Measurements from ENCODE around the gene COL9A3. TPM values are rescaled to one million over a fixed set of nuclear protein-coding genes. Genes with fewer than 3 reads are reported as not detected.

COL9A3 gene
- total RNA-seq, 1 experiment from 2014 or later: not detected

DNA sequence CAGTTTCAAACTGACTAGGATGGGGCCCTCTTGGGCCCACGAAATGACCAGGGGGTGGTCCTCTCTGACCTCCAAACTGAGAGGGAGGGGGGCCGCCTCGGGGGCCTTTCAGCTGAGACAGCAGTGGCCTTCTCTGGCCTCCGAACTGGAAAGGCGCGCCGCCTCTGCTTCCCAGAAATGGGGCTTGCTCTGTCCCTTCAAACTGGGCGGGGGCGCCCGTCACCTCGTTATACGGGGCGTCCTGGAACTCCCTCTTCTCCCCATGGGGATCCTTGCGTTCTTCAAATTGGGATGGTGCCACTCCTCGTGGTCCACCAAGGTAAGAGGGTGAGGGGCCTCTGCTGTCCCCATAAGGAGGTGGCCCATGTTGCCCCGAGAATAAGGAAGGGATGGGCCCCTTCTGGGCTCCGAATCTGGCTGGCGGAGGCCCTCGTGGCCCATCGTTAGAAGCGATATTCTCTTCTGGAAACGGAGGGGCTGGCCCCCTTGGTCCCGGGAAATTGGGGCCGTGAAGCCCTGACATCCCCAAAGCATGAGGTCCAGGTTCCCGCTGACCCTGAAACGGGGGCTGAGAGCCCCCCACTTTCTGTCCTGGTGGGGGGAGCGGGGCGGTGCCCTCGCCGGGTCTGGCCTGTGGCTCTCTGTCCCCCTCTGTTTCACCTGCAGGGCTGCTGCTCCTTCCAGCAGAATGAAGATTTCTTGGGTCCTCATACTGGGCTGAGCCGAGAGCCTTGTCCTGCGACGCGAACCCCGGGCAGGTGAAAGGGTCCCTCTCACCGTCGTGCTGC lies 63.5 kb downstream of the COL9A3 start:
- no peak overlapping the region for H3K27ac Mint-ChIP-seq (ENCODE audit: low read depth, unreplicated experiment)
- intact Hi-C loops (cut with micrococcal nuclease): no loop called here

DNA sequence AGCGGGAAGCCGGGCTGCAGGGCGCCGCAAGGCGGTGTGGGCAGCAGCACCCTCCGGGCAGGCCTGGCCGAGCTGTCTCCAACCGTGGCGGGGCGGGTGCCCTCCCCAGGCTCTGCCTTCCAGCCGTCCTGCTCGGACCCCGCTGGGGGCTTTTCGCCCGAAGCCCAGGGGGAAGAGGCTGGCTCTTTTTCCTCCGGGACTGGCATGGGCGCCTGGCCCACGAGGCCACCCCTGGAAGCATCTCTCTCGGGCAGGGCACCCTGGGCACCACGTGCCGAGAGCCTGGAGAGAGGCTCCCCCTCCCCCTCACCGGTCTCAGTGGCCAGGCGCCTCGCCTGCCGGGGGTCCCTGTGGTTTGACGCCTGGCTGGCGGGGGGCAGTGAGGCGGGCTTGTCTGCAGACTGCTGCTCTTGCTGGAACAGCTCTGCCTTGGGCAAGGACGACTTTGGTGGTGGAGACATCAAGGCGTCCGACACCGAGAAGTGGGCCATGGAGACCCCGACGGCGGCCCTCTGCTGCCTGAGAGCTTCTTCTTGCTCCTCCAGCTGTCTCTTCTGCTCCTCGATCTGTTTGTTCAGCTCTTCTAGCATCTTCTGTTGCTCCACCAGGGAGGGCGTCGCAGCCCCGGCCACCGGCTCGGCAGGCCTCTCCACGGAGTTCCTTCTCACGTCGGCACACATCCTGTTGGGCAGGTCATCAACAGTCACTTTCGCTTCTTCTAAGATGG lies 64.2 kb downstream of the COL9A3 start:
- no peaks in the 10 kb centered on the region for H3K9me3 Mint-ChIP-seq (ENCODE audit: unreplicated experiment)

More for the DNA sequence above, 63.5 kb downstream of the COL9A3 start:
- ChIA-PET CTCF (no interaction called here), POLR2A (no interaction called here)
- H3K27me3 Mint-ChIP-seq (ENCODE audit: insufficient read depth, unreplicated experiment): no peaks in the 10 kb centered on the region
- H3K4me3 Mint-ChIP-seq (ENCODE audit: unreplicated experiment): no peak overlapping the region
- TF ChIP-seq, protein P1, sequence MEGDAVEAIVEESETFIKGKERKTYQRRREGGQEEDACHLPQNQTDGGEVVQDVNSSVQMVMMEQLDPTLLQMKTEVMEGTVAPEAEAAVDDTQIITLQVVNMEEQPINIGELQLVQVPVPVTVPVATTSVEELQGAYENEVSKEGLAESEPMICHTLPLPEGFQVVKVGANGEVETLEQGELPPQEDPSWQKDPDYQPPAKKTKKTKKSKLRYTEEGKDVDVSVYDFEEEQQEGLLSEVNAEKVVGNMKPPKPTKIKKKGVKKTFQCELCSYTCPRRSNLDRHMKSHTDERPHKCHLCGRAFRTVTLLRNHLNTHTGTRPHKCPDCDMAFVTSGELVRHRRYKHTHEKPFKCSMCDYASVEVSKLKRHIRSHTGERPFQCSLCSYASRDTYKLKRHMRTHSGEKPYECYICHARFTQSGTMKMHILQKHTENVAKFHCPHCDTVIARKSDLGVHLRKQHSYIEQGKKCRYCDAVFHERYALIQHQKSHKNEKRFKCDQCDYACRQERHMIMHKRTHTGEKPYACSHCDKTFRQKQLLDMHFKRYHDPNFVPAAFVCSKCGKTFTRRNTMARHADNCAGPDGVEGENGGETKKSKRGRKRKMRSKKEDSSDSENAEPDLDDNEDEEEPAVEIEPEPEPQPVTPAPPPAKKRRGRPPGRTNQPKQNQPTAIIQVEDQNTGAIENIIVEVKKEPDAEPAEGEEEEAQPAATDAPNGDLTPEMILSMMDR (IDR thresholded peaks at IDR 0.05; ENCODE audit: unreplicated experiment): no peak
- no peak for DNase-seq (ENCODE audit: unreplicated experiment)
- H3K9me3 Mint-ChIP-seq (ENCODE audit: unreplicated experiment): no peaks in the 10 kb centered on the region
- no peaks in the 10 kb centered on the region for H3K4me1 Mint-ChIP-seq (ENCODE audit: insufficient read depth, unreplicated experiment)
- no TSS peak for BruUV-seq (replicated peaks)
- peaks cover 44% of the 10 kb centered on the region for H3K36me3 Mint-ChIP-seq (ENCODE audit: insufficient read depth, unreplicated experiment)

DNA sequence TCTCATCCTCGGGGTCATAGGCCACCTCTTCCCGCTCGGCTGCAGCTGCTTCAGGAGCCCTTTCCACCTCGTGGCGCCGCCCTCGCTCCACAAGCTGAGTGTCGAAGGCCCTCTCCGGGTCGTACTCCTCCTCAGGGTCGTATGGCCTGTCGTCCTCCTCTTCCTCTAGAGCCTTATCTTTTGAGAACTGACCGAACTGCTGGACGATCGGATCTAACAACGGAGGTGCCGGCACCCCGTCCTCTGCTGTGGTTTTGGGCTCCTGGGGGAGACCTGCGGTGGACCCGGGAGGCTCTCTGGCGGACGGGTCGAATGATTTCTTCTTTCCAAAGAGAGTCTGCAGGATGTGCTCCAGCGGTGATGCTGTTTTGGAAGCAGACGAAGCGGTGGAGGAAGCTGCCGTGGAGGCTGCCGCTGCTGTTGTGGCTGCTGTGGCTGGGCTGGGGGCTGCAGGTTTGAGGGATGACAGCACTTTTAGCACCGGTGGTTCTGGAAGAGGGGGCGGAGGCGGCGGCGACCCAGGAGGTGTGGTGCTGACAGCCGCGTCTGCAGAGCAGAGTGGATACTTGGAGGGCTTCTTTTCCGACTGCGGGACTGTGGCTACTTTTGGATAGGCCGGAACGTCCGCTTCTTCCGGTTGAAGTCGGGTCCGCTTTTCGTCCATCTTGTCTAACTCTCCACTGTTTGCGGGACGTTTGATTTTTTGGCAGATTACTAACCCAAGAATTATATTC lies 65.0 kb downstream of the COL9A3 start:
- no peak overlapping the region for H3K4me3 Mint-ChIP-seq (ENCODE audit: unreplicated experiment)
- CTCF ChIA-PET: interaction anchor here (0.8 kb wide), 2 partner anchors 9 to 21 kb away, joined by 3 read pairs; no protein-coding TSS in a partner anchor
- H3K27me3 Mint-ChIP-seq (ENCODE audit: insufficient read depth, unreplicated experiment): no peaks in the 10 kb centered on the region
- H3K4me1 Mint-ChIP-seq (ENCODE audit: insufficient read depth, unreplicated experiment): no peaks in the 10 kb centered on the region
- peaks cover 39% of the 10 kb centered on the region for H3K36me3 Mint-ChIP-seq (ENCODE audit: insufficient read depth, unreplicated experiment)
- intact Hi-C loops (cut with micrococcal nuclease): no loop called here
- POLR2A ChIA-PET: no interaction called here
- TF ChIP-seq, protein P1 (IDR thresholded peaks at IDR 0.05; ENCODE audit: unreplicated experiment): no peak
- BruUV-seq (replicated peaks): no TSS peak
- no peaks in the 10 kb centered on the region for H3K9me3 Mint-ChIP-seq (ENCODE audit: unreplicated experiment)
- DNase-seq (ENCODE audit: unreplicated experiment): no peak
- no peak overlapping the region for H3K27ac Mint-ChIP-seq (ENCODE audit: low read depth, unreplicated experiment)

More for the DNA sequence above, 64.2 kb downstream of the COL9A3 start:
- Mint-ChIP-seq H3K27ac (ENCODE audit: low read depth, unreplicated experiment) (no peak overlapping the region), H3K4me1 (ENCODE audit: insufficient read depth, unreplicated experiment) (no peaks in the 10 kb centered on the region), H3K36me3 (ENCODE audit: insufficient read depth, unreplicated experiment) (peaks cover 38% of the 10 kb centered on the region), H3K27me3 (ENCODE audit: insufficient read depth, unreplicated experiment) (no peaks in the 10 kb centered on the region), H3K4me3 (ENCODE audit: unreplicated experiment) (no peak overlapping the region)
- CTCF ChIA-PET: interaction anchor here (0.8 kb wide), 1 partner anchor 10 kb away, joined by 3 read pairs; no protein-coding TSS in a partner anchor
- POLR2A ChIA-PET: no interaction called here
- no TSS peak for BruUV-seq (replicated peaks)
- TF ChIP-seq, protein P1 (IDR thresholded peaks at IDR 0.05; ENCODE audit: unreplicated experiment): no peak
- intact Hi-C loops (cut with micrococcal nuclease): no loop called here
- no peak for DNase-seq (ENCODE audit: unreplicated experiment)

DNA sequence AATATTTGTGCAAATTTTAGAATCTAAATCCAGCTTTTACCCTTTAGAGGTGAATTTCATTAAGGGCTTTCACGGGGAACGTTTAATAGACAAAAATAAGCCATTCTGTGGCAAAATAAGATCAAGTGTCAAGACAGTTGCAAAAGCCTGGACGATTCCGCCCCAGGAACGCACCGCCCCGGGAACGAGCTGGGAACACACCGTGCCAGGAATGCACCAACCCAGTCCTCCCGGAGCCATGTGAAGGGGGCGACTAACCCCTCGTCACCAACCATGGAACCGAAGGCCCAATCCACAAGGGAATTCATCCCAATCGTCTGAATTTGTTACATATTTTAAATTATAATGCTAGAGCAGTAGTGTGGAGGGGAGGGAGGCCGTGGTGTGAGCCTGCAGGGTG lies 65.6 kb downstream of the COL9A3 start:
- H3K36me3 Mint-ChIP-seq (ENCODE audit: insufficient read depth, unreplicated experiment): peaks cover 41% of the 10 kb centered on the region
- H3K4me1 Mint-ChIP-seq (ENCODE audit: insufficient read depth, unreplicated experiment): no peaks in the 10 kb centered on the region
- no peak for DNase-seq (ENCODE audit: unreplicated experiment)
- H3K4me3 Mint-ChIP-seq (ENCODE audit: unreplicated experiment): no peak overlapping the region
- H3K9me3 Mint-ChIP-seq (ENCODE audit: unreplicated experiment): no peaks in the 10 kb centered on the region
- no peak overlapping the region for H3K27ac Mint-ChIP-seq (ENCODE audit: low read depth, unreplicated experiment)
- BruUV-seq (replicated peaks): no TSS peak
- ChIA-PET POLR2A (no interaction called here), CTCF (interaction anchor here (0.8 kb wide), 1 partner anchor 22 kb away, joined by 3 read pairs; no protein-coding TSS in a partner anchor)
- TF ChIP-seq, protein P1 (IDR thresholded peaks at IDR 0.05; ENCODE audit: unreplicated experiment): no peak
- intact Hi-C loops (cut with micrococcal nuclease): no loop called here
- no peaks in the 10 kb centered on the region for H3K27me3 Mint-ChIP-seq (ENCODE audit: insufficient read depth, unreplicated experiment)

Data from MCF 10A (cell line).